ENCODE results near the gene SP2. TPM values are rescaled to one million over a fixed set of nuclear protein-coding genes. Genes with fewer than 3 reads are reported as not detected.

The SP2 gene
- total RNA-seq, 2 donors from 2014 or later, result 21.7 to 22.3 TPM

GRCh38 chr17:47867813-47868533 lies 28.1 kb upstream of the SP2 start:
- DNase-seq, result no peak
- intact Hi-C loops (cut with DNase I, micrococcal nuclease), result no loop called here
- ATAC-seq, result no peak

- no peak for DNase-seq
- ATAC-seq, result no peak
- intact Hi-C loops (cut with DNase I, micrococcal nuclease), result no loop called here
These were observed 26.9 kb upstream of the SP2 start for GRCh38 chr17:47869114-47869513.

- DNase-seq (no peak), ATAC-seq (no peak)
- intact Hi-C loops (cut with DNase I, micrococcal nuclease), result no loop called here
These were observed 26.0 kb upstream of the SP2 start for GRCh38 chr17:47870056-47870455.

GRCh38 chr17:47871048-47871447 lies 25.0 kb upstream of the SP2 start:
- intact Hi-C loops (cut with DNase I, micrococcal nuclease), result no loop called here
- DNase-seq (no peak), ATAC-seq (no peak)

GRCh38 chr17:47872019-47872650 lies 23.9 kb upstream of the SP2 start:
- intact Hi-C loops (cut with DNase I, micrococcal nuclease), result no loop called here
- no peak for ATAC-seq
- DNase-seq, result no peak

GRCh38 chr17:47872651-47873161 lies 23.3 kb upstream of the SP2 start:
- DNase-seq, result no peak
- ATAC-seq, result no peak
- intact Hi-C loops (cut with DNase I, micrococcal nuclease), result no loop called here

GRCh38 chr17:47873200-47874090 lies 22.6 kb upstream of the SP2 start:
- intact Hi-C loops (cut with DNase I, micrococcal nuclease), result no loop called here
- DNase-seq (no peak), ATAC-seq (no peak)

- no peak for ATAC-seq
- intact Hi-C loops (cut with DNase I, micrococcal nuclease), result no loop called here
- no peak for DNase-seq
These were observed 20.7 kb upstream of the SP2 start for GRCh38 chr17:47875011-47875985.

GRCh38 chr17:47877368-47878034 lies 18.5 kb upstream of the SP2 start:
- DNase-seq, result no peak
- intact Hi-C loops (cut with DNase I, micrococcal nuclease), result no loop called here
- no peak for ATAC-seq

GRCh38 chr17:47878203-47879027 lies 17.6 kb upstream of the SP2 start:
- ATAC-seq (no peak), DNase-seq (no peak)
- intact Hi-C loops (cut with DNase I, micrococcal nuclease), result no loop called here

GRCh38 chr17:47879028-47879585 lies 16.9 kb upstream of the SP2 start:
- intact Hi-C loops (cut with DNase I, micrococcal nuclease), result no loop called here
- DNase-seq (no peak), ATAC-seq (no peak)

- ATAC-seq (no peak), DNase-seq (no peak)
- intact Hi-C loops (cut with DNase I, micrococcal nuclease), result no loop called here
These were observed 16.1 kb upstream of the SP2 start for GRCh38 chr17:47879776-47880454.

GRCh38 chr17:47882247-47882646 lies 13.8 kb upstream of the SP2 start:
- intact Hi-C loops (cut with DNase I, micrococcal nuclease), result no loop called here
- DNase-seq (peak; percentile 54 to 81), ATAC-seq (peak; percentile 49)

GRCh38 chr17:47882695-47883588 lies 13.1 kb upstream of the SP2 start:
- ATAC-seq, result no peak
- intact Hi-C loops (cut with DNase I, micrococcal nuclease), result no loop called here
- DNase-seq, result no peak
